Esophagus squamous epithelium (tissue), 4 donors: ENCODE data around the gene GRK5.

Experiments
- POLR2A ChIP-seq, 4 donors: fragments of 450-650 bp; IDR thresholded peaks; one replicate each; pipeline ENCODE4 v1.6.1; 2017; ENCODE audit warnings: antibody characterized with exemption in 4 of 4, mild to moderate bottlenecking in 4 of 4, moderate library complexity in 3 of 4
- TF ChIP-seq, protein P1 (sequence below), 6 experiments: fragments of 450-650 bp in 4 of 6; fragments of 200-600 bp in 2 of 6; sonication (generic) in 2 of 6; IDR thresholded peaks; one replicate each; pipeline ENCODE4 v1.5.1; 2016 to 2019; ENCODE audit warnings: antibody characterized with exemption in 6 of 6, mild to moderate bottlenecking in 4 of 6, moderate library complexity in 4 of 6

DNA sequence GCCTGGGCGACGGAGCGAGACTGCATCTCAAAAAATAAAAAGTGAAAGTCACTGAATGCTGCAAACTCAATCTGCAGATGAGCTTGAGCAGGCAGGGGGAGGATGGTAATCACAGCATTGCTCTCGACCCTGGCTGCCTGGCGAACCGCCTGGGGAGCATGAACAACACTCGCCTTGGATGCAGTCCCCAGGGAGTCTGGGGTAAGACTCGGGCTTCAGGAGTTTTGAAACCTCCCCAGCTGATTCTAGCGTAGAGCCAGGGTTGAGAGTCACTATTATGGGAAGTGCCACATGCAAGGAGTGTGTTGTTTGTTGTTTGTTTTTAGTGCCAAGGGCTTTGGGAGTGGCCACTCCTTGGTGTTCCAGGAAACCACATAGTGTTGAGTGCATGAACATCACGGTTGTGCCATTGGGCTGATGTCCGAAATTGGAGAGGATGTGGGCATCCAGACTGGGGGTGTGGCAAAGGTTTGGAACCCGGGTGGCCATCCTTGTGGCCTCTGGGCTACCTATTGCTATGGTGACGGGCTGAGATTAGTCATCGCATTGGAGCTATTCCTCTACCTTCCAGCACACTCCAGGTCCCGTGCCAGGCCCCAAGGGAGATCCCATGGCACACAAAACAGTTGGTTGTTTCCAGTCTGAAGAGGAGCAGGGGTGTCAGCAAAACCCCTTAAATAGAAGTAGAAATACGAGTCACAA lies 242.5 kb downstream of the GRK5 start:
- TF ChIP-seq, protein P1, sequence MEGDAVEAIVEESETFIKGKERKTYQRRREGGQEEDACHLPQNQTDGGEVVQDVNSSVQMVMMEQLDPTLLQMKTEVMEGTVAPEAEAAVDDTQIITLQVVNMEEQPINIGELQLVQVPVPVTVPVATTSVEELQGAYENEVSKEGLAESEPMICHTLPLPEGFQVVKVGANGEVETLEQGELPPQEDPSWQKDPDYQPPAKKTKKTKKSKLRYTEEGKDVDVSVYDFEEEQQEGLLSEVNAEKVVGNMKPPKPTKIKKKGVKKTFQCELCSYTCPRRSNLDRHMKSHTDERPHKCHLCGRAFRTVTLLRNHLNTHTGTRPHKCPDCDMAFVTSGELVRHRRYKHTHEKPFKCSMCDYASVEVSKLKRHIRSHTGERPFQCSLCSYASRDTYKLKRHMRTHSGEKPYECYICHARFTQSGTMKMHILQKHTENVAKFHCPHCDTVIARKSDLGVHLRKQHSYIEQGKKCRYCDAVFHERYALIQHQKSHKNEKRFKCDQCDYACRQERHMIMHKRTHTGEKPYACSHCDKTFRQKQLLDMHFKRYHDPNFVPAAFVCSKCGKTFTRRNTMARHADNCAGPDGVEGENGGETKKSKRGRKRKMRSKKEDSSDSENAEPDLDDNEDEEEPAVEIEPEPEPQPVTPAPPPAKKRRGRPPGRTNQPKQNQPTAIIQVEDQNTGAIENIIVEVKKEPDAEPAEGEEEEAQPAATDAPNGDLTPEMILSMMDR (IDR thresholded peaks at IDR 0.05) = no peak
- TF ChIP-seq POLR2A (IDR thresholded peaks at IDR 0.05) = no peak
